Adrenal gland (tissue), 12 donors: ENCODE measurements around the gene PPP1R11. TPM values are rescaled to one million over a fixed set of nuclear protein-coding genes. Genes with fewer than 3 reads are reported as not detected.

Source experiments
- DNase-seq, 7 donors: peaks; one replicate each; pipeline ENCODE4 v3.0.0-alpha.2; 2019 to 2020
- H3K27ac ChIP-seq, 5 donors: fragments of 200-600 bp; sonication (generic) in 4 of 5; 1 replicate in 3 of 5; 2 replicates in 2 of 5; pipeline versions ENCODE4 v1.5.1 to v1.8.0; 2016 to 2020; ENCODE audit warnings: mild to moderate bottlenecking in 1 of 5
- H3K27me3 ChIP-seq: fragments of 200-600 bp; 2 replicates; pipeline ENCODE4 v1.8.0; 2021
- H3K36me3 ChIP-seq, 2 donors: fragments of 200-600 bp; replicated peaks in 1 of 2; 1 replicate in 1 of 2; 2 replicates in 1 of 2; pipeline versions ENCODE4 v1.5.1 to v1.8.0; 2018 to 2022
- H3K4me1 ChIP-seq, 2 donors: fragments of 200-600 bp; replicated peaks in 1 of 2; 1 replicate in 1 of 2; 2 replicates in 1 of 2; pipeline versions ENCODE4 v1.5.1 to v1.8.0; 2018 to 2021
- H3K4me3 ChIP-seq, 4 donors: fragments of 200-600 bp; sonication (generic) in 3 of 4; one replicate each; pipeline ENCODE4 v1.5.1; 2016 to 2018
- H3K9me3 ChIP-seq, 3 donors: fragments of 200-600 bp; sonication (generic) in 1 of 3; replicated peaks in 1 of 3; 1 replicate in 2 of 3; 2 replicates in 1 of 3; pipeline versions ENCODE4 v1.5.1 to v1.8.0; 2016 to 2021
- POLR2A ChIP-seq, 2 donors: fragments of 450-650 bp; IDR thresholded peaks; one replicate each; pipeline ENCODE4 v1.6.1; 2017; ENCODE audit warnings: antibody characterized with exemption in 2 of 2, mild to moderate bottlenecking in 2 of 2, moderate library complexity in 1 of 2
- WGBS, 4 donors: extraction: QIAGEN DNeasy Blood & Tissue Kit in 2 of 4; methylation state at CpG; one replicate each; pipeline versions ENCODE4 v1.1.5 to v1.1.7; 2013 to 2017; 5-methylcytosine and 5-hydroxymethylcytosine counted together
- intact Hi-C, 2 donors: fragments of 100-400 bp; cut with DNase I; formaldehyde crosslinking; loops; one replicate each; pipeline versions ENCODE4 v1.14.1 to v1.15.0; 2022 to 2023
- polyA plus RNA-seq, 3 donors: library from polyadenylated mRNA; stranded (reverse); fragments of 200-250 nt in 2 of 3; fragments of 350-450 nt in 1 of 3; fragmentation: Illumina TruSeq in 1 of 3; extraction: RNeasy Lipid Tissue Mini Kit (QIAGEN cat#74804) in 1 of 3; gene quantifications; one replicate each; pipeline ENCODE4 v1.2.3, GENCODE V29; 2013 to 2014
- total RNA-seq, 9 donors: library from RNA; depleted of rRNA in 4 of 9; stranded (reverse); fragments of >200 nt in 4 of 9; fragments of 120-200 nt in 1 of 9; fragmentation: NEBNext Ultra II Directional in 1 of 9; extraction: Animal tissue kit (Norgen Biotek cat#: 25700) in 1 of 9; gene quantifications; one replicate each; pipeline versions ENCODE4 v1.1.0 to v1.2.4, GENCODE V29; 2013 to 2023
- TF ChIP-seq, protein P1 (sequence below), 6 experiments: fragments of 450-650 bp in 4 of 6; fragments of 200-600 bp in 2 of 6; sonication (generic) in 1 of 6; IDR thresholded peaks; 1 replicate in 5 of 6; 2 replicates in 1 of 6; pipeline versions ENCODE4 v1.5.1 to v1.8.0; 2016 to 2021; ENCODE audit warnings: antibody characterized with exemption in 6 of 6, mild to moderate bottlenecking in 2 of 6, moderate library complexity in 1 of 6
- donor health status: healthy with polysubstance abuse.
- donor health status: Bipolar disorder and iron deficiency.
- donor health status: DM: yes; HTN: yes; CAD: no.
- donor health status: DM: no; HTN: no; CAD: no.
- donor health status: DM: no; HTN: no; CAD: no.
- donor health status: DM: yes; HTN: yes; CAD: no.

The PPP1R11 gene
- total and polyA plus RNA-seq, 12 donors, result 31.2 to 97.7 (median 50.3) TPM

DNA sequence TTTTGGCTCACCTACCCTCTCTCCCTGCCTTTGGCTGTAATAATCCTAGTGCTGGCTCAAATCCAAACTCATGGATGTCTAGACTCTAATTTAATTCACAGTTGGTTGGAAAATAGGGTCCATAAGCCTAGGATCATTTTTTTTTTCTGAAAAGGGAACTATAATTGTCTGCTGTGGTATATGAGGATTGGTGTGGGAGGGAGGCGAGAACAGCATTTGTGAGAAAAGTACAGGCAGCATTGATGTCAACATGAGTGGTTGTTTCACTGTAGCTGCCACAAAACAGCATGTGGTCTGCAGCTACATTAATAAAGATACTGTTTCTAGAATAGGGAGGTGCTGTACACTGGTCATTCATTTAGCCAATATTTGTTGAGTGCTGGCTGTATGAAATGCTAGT, 24.5 kb upstream of the PPP1R11 start:
- no peak overlapping the region for H3K27ac ChIP-seq
- H3K4me1 ChIP-seq, result no peaks in the 10 kb centered on the region
- TF ChIP-seq, protein P1, sequence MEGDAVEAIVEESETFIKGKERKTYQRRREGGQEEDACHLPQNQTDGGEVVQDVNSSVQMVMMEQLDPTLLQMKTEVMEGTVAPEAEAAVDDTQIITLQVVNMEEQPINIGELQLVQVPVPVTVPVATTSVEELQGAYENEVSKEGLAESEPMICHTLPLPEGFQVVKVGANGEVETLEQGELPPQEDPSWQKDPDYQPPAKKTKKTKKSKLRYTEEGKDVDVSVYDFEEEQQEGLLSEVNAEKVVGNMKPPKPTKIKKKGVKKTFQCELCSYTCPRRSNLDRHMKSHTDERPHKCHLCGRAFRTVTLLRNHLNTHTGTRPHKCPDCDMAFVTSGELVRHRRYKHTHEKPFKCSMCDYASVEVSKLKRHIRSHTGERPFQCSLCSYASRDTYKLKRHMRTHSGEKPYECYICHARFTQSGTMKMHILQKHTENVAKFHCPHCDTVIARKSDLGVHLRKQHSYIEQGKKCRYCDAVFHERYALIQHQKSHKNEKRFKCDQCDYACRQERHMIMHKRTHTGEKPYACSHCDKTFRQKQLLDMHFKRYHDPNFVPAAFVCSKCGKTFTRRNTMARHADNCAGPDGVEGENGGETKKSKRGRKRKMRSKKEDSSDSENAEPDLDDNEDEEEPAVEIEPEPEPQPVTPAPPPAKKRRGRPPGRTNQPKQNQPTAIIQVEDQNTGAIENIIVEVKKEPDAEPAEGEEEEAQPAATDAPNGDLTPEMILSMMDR (IDR thresholded peaks at IDR 0.05), result no peak
- no peak for TF ChIP-seq POLR2A (IDR thresholded peaks at IDR 0.05)
- no peak for DNase-seq
- no peak overlapping the region for H3K4me3 ChIP-seq
- intact Hi-C loops, result no loop called here
- 91 to 100% (median 95%) methylated on average over 1 of the region's 1 CpG for WGBS, 4 donors
- H3K9me3 ChIP-seq, result no peaks in the 10 kb centered on the region
- H3K36me3 ChIP-seq, result no peaks in the 10 kb centered on the region
- no peaks in the 10 kb centered on the region for H3K27me3 ChIP-seq

GRCh38 chr6:30042914-30043313, 24.1 kb upstream of the PPP1R11 start:
- no peak overlapping the region for H3K4me3 ChIP-seq
- no peaks in the 10 kb centered on the region for H3K9me3 ChIP-seq
- H3K27ac ChIP-seq, result no peak overlapping the region
- WGBS, 4 donors, result 39 to 52% (median 41%) methylated on average over 1 of the region's 1 CpG
- no peaks in the 10 kb centered on the region for H3K27me3 ChIP-seq
- no peak for DNase-seq
- TF ChIP-seq POLR2A (IDR thresholded peaks at IDR 0.05), result no peak
- TF ChIP-seq, protein P1 (IDR thresholded peaks at IDR 0.05), result no peak
- H3K4me1 ChIP-seq, result no peaks in the 10 kb centered on the region
- H3K36me3 ChIP-seq, result no peaks in the 10 kb centered on the region
- intact Hi-C loops, result no loop called here

GRCh38 chr6:30043744-30044143, 23.3 kb upstream of the PPP1R11 start:
- intact Hi-C loops, result no loop called here
- no peaks in the 10 kb centered on the region for H3K9me3 ChIP-seq
- 93 to 98% (median 97%) methylated on average over 2 of the region's 2 CpGs for WGBS, 4 donors
- no peak overlapping the region for H3K27ac ChIP-seq
- H3K36me3 ChIP-seq, result no peaks in the 10 kb centered on the region
- H3K27me3 ChIP-seq, result no peaks in the 10 kb centered on the region
- TF ChIP-seq, protein P1 (IDR thresholded peaks at IDR 0.05), result no peak
- no peak for TF ChIP-seq POLR2A (IDR thresholded peaks at IDR 0.05)
- H3K4me3 ChIP-seq, result no peak overlapping the region
- no peak for DNase-seq
- H3K4me1 ChIP-seq, result no peaks in the 10 kb centered on the region

DNA sequence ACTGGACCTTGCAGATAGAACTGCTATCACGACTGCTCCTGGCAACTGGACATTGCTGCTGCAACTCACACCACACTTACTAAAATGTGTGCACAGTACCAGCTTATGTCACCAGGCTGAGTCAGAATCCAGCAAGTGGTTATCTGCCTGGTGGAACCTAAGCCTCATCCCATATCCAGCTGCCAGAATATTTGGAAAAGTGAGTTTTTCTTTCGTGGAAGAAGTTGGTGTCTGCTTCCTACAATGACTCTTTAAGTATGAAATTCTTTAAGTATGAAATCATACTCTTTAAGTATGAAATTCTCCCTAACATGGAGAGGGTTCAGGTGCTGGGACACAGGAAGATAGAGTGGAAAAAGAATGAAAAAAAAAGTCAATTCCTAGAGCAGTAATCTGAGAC, 22.4 kb upstream of the PPP1R11 start:
- intact Hi-C loops, result no loop called here
- Histone ChIP-seq H3K36me3 (no peaks in the 10 kb centered on the region), H3K27ac (peak overlapping the region in 1 of 5 donors; percentile 2), H3K27me3 (no peaks in the 10 kb centered on the region), H3K9me3 (no peaks in the 10 kb centered on the region), H3K4me3 (no peak overlapping the region), H3K4me1 (no peaks in the 10 kb centered on the region)
- TF ChIP-seq POLR2A (IDR thresholded peaks at IDR 0.05), result no peak
- TF ChIP-seq, protein P1 (IDR thresholded peaks at IDR 0.05), result no peak
- 49 to 85% (median 59%) methylated on average over 2 of the region's 2 CpGs for WGBS, 4 donors
- DNase-seq, result peak in 4 of 7 donors; percentile 30 to 48 (median 33)
